Endothelial cell of umbilical vein (primary cell): ENCODE data around the gene MBOAT2. TPM values are rescaled to one million over a fixed set of nuclear protein-coding genes. Genes with fewer than 3 reads are reported as not detected.

Experiments used
- BruUV-seq: library from RNA; stranded (reverse); fragments of 400-500 nt; replicated peaks from 2 replicates; lab custom pipeline; 2021; lab: Mats Ljungman, UMichigan
- CTCF ChIA-PET: fragments of 300-600, 350-600 bp; sonication (Branson Sonifier 250); formaldehyde crosslinking; loops from one replicate; lab custom pipeline; 2021; ENCODE audit warnings: antibody characterized with exemption, inconsistent platforms; lab: Charles Lee
- POLR2A ChIA-PET: fragments of 300-600, 350-600 bp; sonication (Branson Sonifier 250); formaldehyde crosslinking; loops from one replicate; lab custom pipeline; 2021; ENCODE audit warnings: antibody characterized with exemption, inconsistent platforms; lab: Charles Lee
- DNase-seq: peaks from one replicate; pipeline ENCODE4 v3.0.0-alpha.2; 2011; ENCODE audit warnings: low read depth, low spot score
- FAIRE-seq: peaks from 2 replicates; lab custom pipeline; 2011; peaks lifted over from hg19 to GRCh38; lab: Jason Lieb, UNC
- H2AFZ ChIP-seq: 2 replicates; pipeline ENCODE4 v1.6.0; 2012; ENCODE audit warnings: low read depth, low read length, control low read depth, inconsistent platforms
- H3K27ac ChIP-seq: 2 replicates; pipeline ENCODE4 v1.5.1; 2011; ENCODE audit warnings: low read depth, mild to moderate bottlenecking, control low read depth, low read length, moderate library complexity; ENCODE audit not compliant: insufficient read depth
- H3K27me3 ChIP-seq, 2 experiments: 2 replicates each; pipeline versions ENCODE4 v1.6.0 to v1.6.1; 2011; ENCODE audit warnings: low read length in 2 of 2, mixed read lengths in 1 of 2; ENCODE audit not compliant: control insufficient read depth in 2 of 2, insufficient read depth in 2 of 2
- H3K36me3 ChIP-seq, 2 experiments: 2 replicates in 1 of 2; 3 replicates in 1 of 2; pipeline ENCODE4 v1.5.1; 2011; ENCODE audit warnings: low read length in 2 of 2, mild to moderate bottlenecking in 1 of 2, moderate library complexity in 1 of 2; ENCODE audit not compliant: control insufficient read depth in 2 of 2, insufficient read depth in 2 of 2; ENCODE audit errors: extremely low read depth in 1 of 2
- H3K4me1 ChIP-seq: 3 replicates; pipeline ENCODE4 v1.5.1; 2011; ENCODE audit warnings: mild to moderate bottlenecking, low read length; ENCODE audit not compliant: control insufficient read depth, insufficient read depth; ENCODE audit errors: extremely low read depth
- H3K4me2 ChIP-seq: 2 replicates; pipeline ENCODE4 v1.6.1; 2011; ENCODE audit warnings: low read length, control low read depth, mixed read lengths; ENCODE audit not compliant: insufficient read depth
- H3K4me3 ChIP-seq, 3 experiments: fragments of 200-600 bp in 1 of 3; sonication (generic), shearing (Covaris generic) in 1 of 3; replicated peaks in 1 of 3; 2 replicates each; pipeline ENCODE4 v1.5.1; 2011 to 2016; ENCODE audit warnings: control low read depth in 3 of 3, low read length in 3 of 3, mild to moderate bottlenecking in 2 of 3, inconsistent platforms in 1 of 3, low read depth in 1 of 3, moderate library complexity in 1 of 3; ENCODE audit not compliant: insufficient read depth in 1 of 3
- H3K79me2 ChIP-seq: 2 replicates; pipeline ENCODE4 v1.6.0; 2012; ENCODE audit warnings: low read length, inconsistent platforms; ENCODE audit not compliant: control insufficient read depth, insufficient read depth
- H3K9ac ChIP-seq: replicated peaks from 2 replicates; pipeline ENCODE3; 2011; ENCODE audit warnings: low read length, control low read depth; ENCODE audit not compliant: insufficient read depth; ENCODE audit errors: extremely low read depth
- H3K9me1 ChIP-seq: replicated peaks from 3 replicates; pipeline ENCODE4 v1.6.0; 2011; ENCODE audit warnings: mild to moderate bottlenecking, low read length; ENCODE audit not compliant: control insufficient read depth, insufficient read depth; ENCODE audit errors: extremely low read depth
- H3K9me3 ChIP-seq: replicated peaks from 2 replicates; pipeline ENCODE4 v1.5.1; 2012; ENCODE audit warnings: low read length, inconsistent platforms; ENCODE audit not compliant: control insufficient read depth, insufficient read depth
- H4K20me1 ChIP-seq: replicated peaks from 2 replicates; pipeline ENCODE3; 2011; ENCODE audit warnings: mild to moderate bottlenecking, low read length; ENCODE audit not compliant: control insufficient read depth, insufficient read depth; ENCODE audit errors: extremely low read depth
- EZH2 ChIP-seq: IDR thresholded peaks from 2 replicates; pipeline ENCODE4 v1.6.1; 2012; ENCODE audit warnings: borderline replicate concordance, low read depth, mild to moderate bottlenecking, moderate library complexity, low read length, inconsistent platforms; ENCODE audit not compliant: severe bottlenecking
- FOS ChIP-seq: IDR thresholded peaks from 2 replicates; pipeline ENCODE4 v1.6.1; 2011; ENCODE audit warnings: mild to moderate bottlenecking, low read length, moderate library complexity, borderline replicate concordance; ENCODE audit not compliant: insufficient read depth
- GATA2 ChIP-seq: IDR thresholded peaks from 2 replicates; pipeline ENCODE4 v1.7.0; 2011; ENCODE audit warnings: low read depth, mild to moderate bottlenecking, moderate library complexity, mixed read lengths, low read length; ENCODE audit not compliant: insufficient read length, insufficient read depth
- JUN ChIP-seq: IDR thresholded peaks from 2 replicates; pipeline ENCODE4 v1.6.1; 2011; ENCODE audit warnings: borderline replicate concordance, low read depth; ENCODE audit not compliant: insufficient read length, insufficient read depth
- MYC ChIP-seq: IDR thresholded peaks from one replicate; pipeline ENCODE4 v1.6.1; 2011; ENCODE audit warnings: mild to moderate bottlenecking, low read depth, low read length
- POLR2A ChIP-seq: IDR thresholded peaks from 2 replicates; pipeline ENCODE4 v1.6.1; 2012; ENCODE audit warnings: low read depth, mild to moderate bottlenecking, control low read depth, low read length
- POLR2AphosphoS5 ChIP-seq: IDR thresholded peaks from 2 replicates; pipeline ENCODE4 v1.6.1; 2012; ENCODE audit warnings: low read depth, mild to moderate bottlenecking, control low read depth, low read length, moderate library complexity; ENCODE audit not compliant: insufficient read depth
- dilution Hi-C: fragments of 300-500 bp; cut with MboI; formaldehyde crosslinking; loops from one replicate; pipeline ENCODE4 v1.15.0; 2019; ENCODE audit warnings: low sequenced_read_pairs; ENCODE audit not compliant: extremely low pct_ligation_motif_present
- intact Hi-C: fragments of 100-400 bp; cut with micrococcal nuclease; formaldehyde crosslinking; loops from one replicate; pipeline ENCODE4 v1.10.0; 2022
- polyA plus RNA-seq, 4 experiments: library from polyadenylated mRNA; depleted of rRNA in 3 of 4; stranded (reverse) in 3 of 4; unstranded in 1 of 4; fragments of >200 nt; gene quantifications; 2 replicates each; pipeline versions ENCODE4 v1.2.1 to v1.2.3, GENCODE V29; 2011 to 2012; ENCODE audit warnings: missing spikeins in 1 of 4
- total RNA-seq: library from RNA; stranded (reverse); gene quantifications from 2 replicates; pipeline ENCODE4 v1.2.3, GENCODE V29; 2021
- TF ChIP-seq, protein P1 (sequence below), 2 donors: IDR thresholded peaks; 1 replicate in 1 of 2; 2 replicates in 1 of 2; pipeline ENCODE4 v1.5.1; 2011; ENCODE audit warnings: low read length in 2 of 2, mild to moderate bottlenecking in 2 of 2, moderate library complexity in 2 of 2, control low read depth in 1 of 2, inconsistent platforms in 1 of 2, low read depth in 1 of 2; ENCODE audit not compliant: insufficient read depth in 1 of 2; ENCODE audit errors: extremely low read depth in 1 of 2
- TF ChIP-seq, protein P2 (sequence below): IDR thresholded peaks from 2 replicates; pipeline ENCODE4 v1.6.1; 2011; ENCODE audit not compliant: insufficient read depth, insufficient read length

MBOAT2 gene
- total and polyA plus RNA-seq, 2 donors (not counting 3 experiments of a cell fraction or from before 2014, with no cell fraction given), result 10.9 to 22.1 TPM

DNA sequence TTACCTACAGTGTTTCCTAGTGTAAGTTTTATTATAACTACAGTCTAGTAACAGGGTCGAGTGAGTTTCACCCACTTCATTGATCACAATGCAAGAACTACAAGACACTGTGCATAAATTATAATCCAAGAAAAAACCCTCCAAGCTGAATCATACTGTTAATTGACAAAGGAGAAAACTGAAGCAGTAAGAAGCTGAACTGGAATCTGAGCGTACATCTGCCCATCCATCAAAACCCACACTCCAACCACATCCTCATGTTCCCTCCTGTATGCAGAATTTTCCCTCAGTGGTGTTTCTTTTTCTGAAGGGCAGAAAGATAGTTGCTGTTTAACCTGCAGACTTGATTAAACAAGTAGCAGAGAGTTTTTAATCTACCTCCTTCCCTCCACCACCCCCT, 116.6 kb downstream of the MBOAT2 start:
- CTCF ChIA-PET, result no interaction called here
- Histone ChIP-seq H3K27ac (no peak overlapping the region), H3K9me1 (no peaks in the 10 kb centered on the region), H3K4me2 (no peak overlapping the region), H3K27me3 (no peaks in the 10 kb centered on the region), H3K36me3 (no peaks in the 10 kb centered on the region), H2AFZ (no peak overlapping the region), H3K9me3 (no peaks in the 10 kb centered on the region), H3K9ac (no peak overlapping the region), H3K4me1 (no peaks in the 10 kb centered on the region), H4K20me1 (no peaks in the 10 kb centered on the region), H3K4me3 (no peak overlapping the region), H3K79me2 (no peaks in the 10 kb centered on the region)
- POLR2A ChIA-PET, result no interaction called here
- DNase-seq (no peak), FAIRE-seq (no peak)
- intact Hi-C loops, result no loop called here
- BruUV-seq, result no TSS peak
- dilution Hi-C loops, result no loop called here
- TF ChIP-seq POLR2AphosphoS5 (no peak), GATA2 (no peak), POLR2A (no peak), FOS (no peak), JUN (no peak), EZH2 (no peak), MYC (no peak)
- TF ChIP-seq, protein P1, sequence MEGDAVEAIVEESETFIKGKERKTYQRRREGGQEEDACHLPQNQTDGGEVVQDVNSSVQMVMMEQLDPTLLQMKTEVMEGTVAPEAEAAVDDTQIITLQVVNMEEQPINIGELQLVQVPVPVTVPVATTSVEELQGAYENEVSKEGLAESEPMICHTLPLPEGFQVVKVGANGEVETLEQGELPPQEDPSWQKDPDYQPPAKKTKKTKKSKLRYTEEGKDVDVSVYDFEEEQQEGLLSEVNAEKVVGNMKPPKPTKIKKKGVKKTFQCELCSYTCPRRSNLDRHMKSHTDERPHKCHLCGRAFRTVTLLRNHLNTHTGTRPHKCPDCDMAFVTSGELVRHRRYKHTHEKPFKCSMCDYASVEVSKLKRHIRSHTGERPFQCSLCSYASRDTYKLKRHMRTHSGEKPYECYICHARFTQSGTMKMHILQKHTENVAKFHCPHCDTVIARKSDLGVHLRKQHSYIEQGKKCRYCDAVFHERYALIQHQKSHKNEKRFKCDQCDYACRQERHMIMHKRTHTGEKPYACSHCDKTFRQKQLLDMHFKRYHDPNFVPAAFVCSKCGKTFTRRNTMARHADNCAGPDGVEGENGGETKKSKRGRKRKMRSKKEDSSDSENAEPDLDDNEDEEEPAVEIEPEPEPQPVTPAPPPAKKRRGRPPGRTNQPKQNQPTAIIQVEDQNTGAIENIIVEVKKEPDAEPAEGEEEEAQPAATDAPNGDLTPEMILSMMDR (IDR thresholded peaks at IDR 0.05; ENCODE audit: extremely low read depth in 1 of 2, insufficient read depth in 1 of 2, low read depth in 1 of 2, low read length in 2 of 2), result no peak
- TF ChIP-seq, protein P2, sequence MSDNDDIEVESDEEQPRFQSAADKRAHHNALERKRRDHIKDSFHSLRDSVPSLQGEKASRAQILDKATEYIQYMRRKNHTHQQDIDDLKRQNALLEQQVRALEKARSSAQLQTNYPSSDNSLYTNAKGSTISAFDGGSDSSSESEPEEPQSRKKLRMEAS, result no peak
